Cardiac ventricle fibroblast (primary cell): ENCODE results near the gene ATP11B. TPM values are rescaled to one million over a fixed set of nuclear protein-coding genes. Genes with fewer than 3 reads are reported as not detected.

Source experiments
- total RNA-seq: library from RNA; depleted of rRNA; stranded (reverse); fragments of >200 nt; gene quantifications from 2 replicates; pipeline ENCODE4 v1.2.3, GENCODE V29; 2015

Gene ATP11B
- 31.0 and 33.5 TPM in 2 replicates for total RNA-seq

DNA sequence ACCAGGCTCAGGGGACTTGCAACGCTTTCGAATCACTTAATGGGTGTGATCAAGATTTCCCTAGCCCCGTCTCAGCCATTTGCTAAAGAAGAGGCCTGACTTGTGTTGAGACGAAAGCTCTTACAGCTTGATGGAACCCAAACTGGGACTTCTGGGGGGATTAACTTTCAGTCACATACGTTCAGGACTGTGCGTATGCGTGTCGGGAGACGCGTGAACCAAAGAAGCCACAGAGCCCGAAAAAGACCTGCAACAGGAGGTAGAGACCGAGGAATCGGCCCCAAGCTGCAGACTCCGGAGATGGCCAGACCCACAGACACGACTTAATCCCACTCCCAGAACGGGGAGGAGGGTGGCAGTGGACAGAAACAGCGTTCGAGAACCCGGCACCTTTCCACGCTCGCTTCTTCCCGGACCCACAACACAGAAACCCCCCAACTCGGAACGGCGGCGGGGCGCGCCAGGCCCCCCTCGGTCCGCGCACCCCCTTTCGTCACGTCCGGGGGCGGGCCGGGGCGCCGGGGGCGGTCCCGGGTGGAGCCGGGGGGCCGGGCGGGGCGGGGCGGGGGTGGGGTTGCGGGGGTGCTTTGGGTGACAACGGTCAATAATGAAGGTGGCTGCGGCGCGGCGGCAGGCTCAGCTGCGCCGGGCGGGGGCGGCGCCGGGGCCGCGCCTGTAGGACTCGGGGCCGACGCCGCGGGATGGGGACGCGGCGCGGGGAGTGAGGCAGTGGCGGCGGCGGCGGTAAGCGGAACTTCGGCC, at the start of gene ATP11B:
Gene ATP11B, plus strand, starts transcription at position 604 of the 762 bp plus-strand sequence. CDS start 256 bp downstream, outside the sequence.

Other genes starting within 250 kb of the ATP11B start
- 16.0 and 17.1 TPM in 2 replicates for gene DCUN1D1, start 187.0 kb downstream of the ATP11B start, total RNA-seq